NCI-H1048 (cell line): ENCODE measurements around the gene CXCR4.
"Not testable (repeated sequence)": the region's sequence is repeated elsewhere in the genome, so short reads cannot be mapped to it uniquely, and the experiment has no call there.

Experiments used
- DNase-seq: peaks from one replicate; lab custom pipeline; 2025; lab: John Stamatoyannopoulos, UW

The CXCR4 gene

GRCh38 chr2:136115183-136115761 lies 2.7 kb downstream of the CXCR4 start:
- no peak for DNase-seq

GRCh38 chr2:136114382-136114781 lies 3.6 kb downstream of the CXCR4 start:
- no peak for DNase-seq

GRCh38 chr2:136113209-136113971 lies 4.6 kb downstream of the CXCR4 start:
- DNase-seq = no peak

- DNase-seq = no peak
Measured at GRCh38 chr2:136112317-136113208, 5.4 kb downstream of the CXCR4 start.

GRCh38 chr2:136111711-136112110 lies 6.2 kb downstream of the CXCR4 start:
- no peak for DNase-seq

GRCh38 chr2:136110526-136110925 lies 7.4 kb downstream of the CXCR4 start:
- no peak for DNase-seq

- DNase-seq = no peak
Measured at GRCh38 chr2:136108463-136108862, 9.5 kb downstream of the CXCR4 start.

GRCh38 chr2:136107051-136108033 lies 10.6 kb downstream of the CXCR4 start:
- DNase-seq = no peak

- no peak for DNase-seq
Measured at GRCh38 chr2:136106505-136106904, 11.4 kb downstream of the CXCR4 start.

GRCh38 chr2:136104977-136105376 lies 13.0 kb downstream of the CXCR4 start:
- no peak for DNase-seq

GRCh38 chr2:136101042-136101441 lies 16.9 kb downstream of the CXCR4 start:
- no peak for DNase-seq

- no peak for DNase-seq
Measured at GRCh38 chr2:136098441-136098840, 19.5 kb downstream of the CXCR4 start.

GRCh38 chr2:136093583-136093982 lies 24.4 kb downstream of the CXCR4 start:
- no peak for DNase-seq

- DNase-seq = no peak
Measured at GRCh38 chr2:136091899-136092298, 26.1 kb downstream of the CXCR4 start.

- not testable (repeated sequence) for DNase-seq
Measured at GRCh38 chr2:136087901-136088460, 30.0 kb downstream of the CXCR4 start.

- DNase-seq = no peak
Measured at GRCh38 chr2:136086253-136087016, 31.5 kb downstream of the CXCR4 start.

- no peak for DNase-seq
Measured at GRCh38 chr2:136085453-136086209, 32.3 kb downstream of the CXCR4 start.

- no peak for DNase-seq
Measured at GRCh38 chr2:136081582-136082210, 36.3 kb downstream of the CXCR4 start.

GRCh38 chr2:136080114-136080513 lies 37.8 kb downstream of the CXCR4 start:
- DNase-seq = no peak
